GM23338 (cell line): ENCODE measurements around the gene SLC26A11. TPM values are rescaled to one million over a fixed set of nuclear protein-coding genes. Genes with fewer than 3 reads are reported as not detected.

Experiments used
- ATAC-seq: fragments of 200-7000 bp; cut with Tn5 transposase; 3 replicates; pipeline ENCODE4 v1.9.1; 2020
- DNase-seq: peaks from one replicate; pipeline ENCODE4 v3.0.0-alpha.2; 2015; ENCODE audit warnings: low spot score
- H2AFZ ChIP-seq: fragments of 200-600 bp; sonication (generic); 2 replicates; pipeline ENCODE4 v1.8.0; 2016; ENCODE audit warnings: antibody characterized with exemption, mild to moderate bottlenecking, moderate library complexity
- H3F3A ChIP-seq: fragments of 200-600 bp; sonication (generic); replicated peaks from 2 replicates; pipeline ENCODE4 v1.8.0; 2017; ENCODE audit warnings: antibody characterized with exemption, mixed run types, low read depth
- H3K27ac ChIP-seq: fragments of 200-600 bp; sonication (generic); 2 replicates; pipeline ENCODE4 v1.6.1; 2016; ENCODE audit warnings: low read depth
- H3K27me3 ChIP-seq: fragments of 200-600 bp; sonication (generic); 2 replicates; pipeline ENCODE4 v1.8.0; 2016; ENCODE audit warnings: mild to moderate bottlenecking, mixed run types, moderate library complexity; ENCODE audit not compliant: insufficient read depth
- H3K36me3 ChIP-seq: fragments of 200-600 bp; sonication (generic); 2 replicates; pipeline ENCODE4 v1.8.0; 2016; ENCODE audit warnings: mild to moderate bottlenecking; ENCODE audit not compliant: insufficient read depth
- H3K4me1 ChIP-seq: fragments of 200-600 bp; sonication (generic); 2 replicates; pipeline ENCODE4 v1.8.0; 2016; ENCODE audit warnings: mild to moderate bottlenecking, moderate library complexity; ENCODE audit not compliant: insufficient read depth
- H3K4me2 ChIP-seq: fragments of 200-600 bp; sonication (generic); 2 replicates; pipeline ENCODE4 v1.7.1; 2017; ENCODE audit warnings: mixed run types
- H3K4me3 ChIP-seq: fragments of 200-600 bp; sonication (generic); 2 replicates; pipeline ENCODE4 v1.6.1; 2016; ENCODE audit warnings: mixed run types
- H3K79me2 ChIP-seq: fragments of 200-600 bp; sonication (generic); replicated peaks from 2 replicates; pipeline ENCODE4 v1.8.0; 2017; ENCODE audit warnings: mild to moderate bottlenecking; ENCODE audit not compliant: insufficient read depth
- H3K9me2 ChIP-seq: fragments of 200-600 bp; sonication (generic); 2 replicates; pipeline ENCODE4 v1.8.0; 2017; ENCODE audit not compliant: insufficient read depth
- H4K20me1 ChIP-seq: fragments of 200-600 bp; sonication (generic); replicated peaks from 2 replicates; pipeline ENCODE4 v1.8.0; 2017; ENCODE audit warnings: mild to moderate bottlenecking; ENCODE audit not compliant: insufficient read depth
- H3K27ac Mint-ChIP-seq: 2 replicates; pipeline ENCODE4 v1.8.0; 2020; ENCODE audit warnings: inconsistent platforms, mild to moderate bottlenecking, moderate library complexity, mixed read lengths
- H3K27me3 Mint-ChIP-seq: 3 replicates; pipeline ENCODE4 v1.8.0; 2022; ENCODE audit warnings: low read depth, mild to moderate bottlenecking, moderate library complexity, mixed read lengths, inconsistent platforms; ENCODE audit not compliant: insufficient read depth, poor library complexity
- H3K36me3 Mint-ChIP-seq: 3 replicates; pipeline ENCODE4 v1.8.0; 2021; ENCODE audit warnings: low read depth, mild to moderate bottlenecking, inconsistent platforms, moderate library complexity, mixed read lengths
- H3K4me1 Mint-ChIP-seq: 3 replicates; pipeline ENCODE4 v1.8.0; 2020; ENCODE audit warnings: mild to moderate bottlenecking, inconsistent platforms, mixed read lengths
- H3K4me3 Mint-ChIP-seq: 3 replicates; pipeline ENCODE4 v1.8.0; 2021; ENCODE audit warnings: moderate library complexity, mild to moderate bottlenecking, inconsistent platforms, mixed read lengths
- H3K9me3 Mint-ChIP-seq: 3 replicates; pipeline ENCODE4 v1.8.0; 2020; ENCODE audit warnings: moderate library complexity, mild to moderate bottlenecking, inconsistent platforms, mixed read lengths
- CREB1 ChIP-seq: fragments of 250-450 bp; sonication (Bioruptor Pico); IDR thresholded peaks from 2 replicates; pipeline ENCODE4 v1.5.0; 2020; ENCODE audit warnings: low read depth, mild to moderate bottlenecking, moderate library complexity
- ETS1 ChIP-seq: IDR thresholded peaks from 2 replicates; pipeline ENCODE4 v1.6.1; 2016; ENCODE audit warnings: antibody characterized with exemption
- JUNB ChIP-seq: IDR thresholded peaks from one replicate; pipeline ENCODE4 v1.6.1; 2016; ENCODE audit warnings: antibody characterized with exemption; ENCODE audit not compliant: unreplicated experiment
- NANOG ChIP-seq: IDR thresholded peaks from 2 replicates; pipeline ENCODE4 v1.6.1; 2016; ENCODE audit warnings: antibody characterized with exemption, borderline replicate concordance
- REST ChIP-seq: IDR thresholded peaks from one replicate; pipeline ENCODE4 v1.6.1; 2018; ENCODE audit warnings: antibody characterized with exemption; ENCODE audit not compliant: unreplicated experiment
- STAT1 ChIP-seq: IDR thresholded peaks from one replicate; pipeline ENCODE4 v1.6.1; 2016; ENCODE audit warnings: antibody characterized with exemption; ENCODE audit not compliant: unreplicated experiment
- ZNF114 ChIP-seq: fragments of 250-450 bp; sonication (Bioruptor Pico); IDR thresholded peaks from 2 replicates; pipeline ENCODE4 v1.5.0; 2020; ENCODE audit warnings: mild to moderate bottlenecking, moderate library complexity
- ZNF331 ChIP-seq: fragments of 250-450 bp; sonication (Bioruptor Pico); IDR thresholded peaks from 2 replicates; pipeline ENCODE4 v1.5.0; 2020; ENCODE audit warnings: low read depth, mild to moderate bottlenecking, moderate library complexity
- ZNF462 ChIP-seq: fragments of 250-450 bp; sonication (Bioruptor Pico); IDR thresholded peaks from 2 replicates; pipeline ENCODE4 v1.5.0; 2020; ENCODE audit warnings: mild to moderate bottlenecking, moderate library complexity
- polyA plus RNA-seq: library from polyadenylated mRNA; unstranded; fragments of >200 nt; fragmentation: Nextera tagmentation; extraction: Ambion mirVana; gene quantifications from 2 replicates; pipeline ENCODE4 v1.2.1, GENCODE V29; 2016
- total RNA-seq: library from RNA; depleted of rRNA; stranded (reverse); fragments of >200 nt; shearing (Covaris generic); gene quantifications from 2 replicates; pipeline ENCODE4 v1.2.3, GENCODE V29; 2014

The SLC26A11 gene
- total and polyA plus RNA-seq, 2 experiments from 2014 or later: 10.9 to 23.0 TPM

- TF ChIP-seq ZNF462 (CRISPR knock-in tag): no peak
- TF ChIP-seq CREB1 (CRISPR knock-in tag): no peak
These were observed 61.3 kb downstream of the SLC26A11 start (continued) for GRCh38 chr17:80281516-80281915.

- DNase-seq (no peak), ATAC-seq (peak; percentile 53)
- peaks cover 3% of the 10 kb centered on the region for H3K27me3 Mint-ChIP-seq
- H3K27ac Mint-ChIP-seq: no peak overlapping the region
- no peaks in the 10 kb centered on the region for H3K4me1 ChIP-seq
- H3K36me3 ChIP-seq: no peaks in the 10 kb centered on the region
- no peaks in the 10 kb centered on the region for H3F3A ChIP-seq
- H3K79me2 ChIP-seq: no peaks in the 10 kb centered on the region
- no peak overlapping the region for H3K4me3 Mint-ChIP-seq
- H3K27ac ChIP-seq: no peak overlapping the region
- H3K9me3 Mint-ChIP-seq: no peaks in the 10 kb centered on the region; the same call in 2 of the 3 replicates
- H4K20me1 ChIP-seq: peaks cover 8% of the 10 kb centered on the region; the same call in 1 of the 2 replicates
- no peaks in the 10 kb centered on the region for H3K27me3 ChIP-seq
- H3K9me2 ChIP-seq: no peaks in the 10 kb centered on the region
- H3K4me2 ChIP-seq: no peak overlapping the region
- peaks cover 14% of the 10 kb centered on the region for H3K4me1 Mint-ChIP-seq
- H3K36me3 Mint-ChIP-seq: peaks cover 20% of the 10 kb centered on the region
- no peak overlapping the region for H2AFZ ChIP-seq
- H3K4me3 ChIP-seq: no peak overlapping the region
- TF ChIP-seq STAT1: no peak
- TF ChIP-seq REST: no peak
- no peak for TF ChIP-seq ZNF331 (CRISPR knock-in tag)
- no peak for TF ChIP-seq NANOG
- no peak for TF ChIP-seq ETS1
- no peak for TF ChIP-seq ZNF114 (CRISPR knock-in tag)
- TF ChIP-seq JUNB: no peak
These were observed 63.1 kb downstream of the SLC26A11 start for GRCh38 chr17:80283116-80283852.
